Measurements from ENCODE around the gene ARPP21. TPM values are rescaled to one million over a fixed set of nuclear protein-coding genes. Genes with fewer than 3 reads are reported as not detected.

The ARPP21 gene
- total and polyA plus RNA-seq, 2 donors (not counting 3 experiments of a cell fraction or from before 2014, with no cell fraction given): not detected

GRCh38 chr3:35690271-35690670, 50.9 kb downstream of the ARPP21 start:
- CTCF ChIA-PET: no interaction called here
- FAIRE-seq: no peak
- dilution Hi-C loops (cut with MboI; ENCODE audit: extremely low pct_ligation_motif_present, low sequenced_read_pairs): no loop called here

More at GRCh38 chr3:35690271-35690670, 50.9 kb downstream of the ARPP21 start:
- Histone ChIP-seq H3K4me3 (replicated peaks in 1 of 3; ENCODE audit: insufficient read depth in 1 of 3, low read depth in 1 of 3, low read length in 3 of 3) (no peak overlapping the region), H3K27me3 (ENCODE audit: control insufficient read depth in 2 of 2, insufficient read depth in 2 of 2, low read length in 2 of 2) (peaks cover 0 to 4% of the 10 kb centered on the region in 2 experiments), H2AFZ (ENCODE audit: low read depth, low read length) (no peak overlapping the region), H3K9ac (replicated peaks; ENCODE audit: extremely low read depth, insufficient read depth, low read length) (no peak overlapping the region), H3K4me1 (ENCODE audit: control insufficient read depth, extremely low read depth, insufficient read depth, low read length) (no peaks in the 10 kb centered on the region), H3K9me1 (replicated peaks; ENCODE audit: control insufficient read depth, extremely low read depth, insufficient read depth, low read length) (no peaks in the 10 kb centered on the region), H3K79me2 (ENCODE audit: control insufficient read depth, insufficient read depth, low read length) (no peaks in the 10 kb centered on the region), H3K4me2 (ENCODE audit: insufficient read depth, low read length) (no peak overlapping the region), H3K9me3 (replicated peaks; ENCODE audit: control insufficient read depth, insufficient read depth, low read length) (no peaks in the 10 kb centered on the region), H3K36me3 (ENCODE audit: control insufficient read depth in 2 of 2, extremely low read depth in 1 of 2, insufficient read depth in 2 of 2, low read length in 2 of 2) (no peaks in the 10 kb centered on the region), H4K20me1 (replicated peaks; ENCODE audit: control insufficient read depth, extremely low read depth, insufficient read depth, low read length) (no peaks in the 10 kb centered on the region), H3K27ac (ENCODE audit: insufficient read depth, low read depth, low read length) (no peak overlapping the region)
- BruUV-seq (replicated peaks): no TSS peak
- TF ChIP-seq MAX (IDR thresholded peaks at IDR 0.05; ENCODE audit: insufficient read depth, insufficient read length) (no peak), FOS (IDR thresholded peaks at IDR 0.05; ENCODE audit: borderline replicate concordance, insufficient read depth, low read length) (no peak), CTCF (IDR thresholded peaks at IDR 0.05; ENCODE audit: extremely low read depth in 1 of 2, insufficient read depth in 1 of 2, low read depth in 1 of 2, low read length in 2 of 2) (no peak), MYC (IDR thresholded peaks at IDR 0.05; ENCODE audit: low read depth, low read length) (no peak), POLR2A (IDR thresholded peaks at IDR 0.05; ENCODE audit: low read depth, low read length) (no peak), EZH2 (IDR thresholded peaks at IDR 0.05; ENCODE audit: borderline replicate concordance, low read depth, low read length, severe bottlenecking) (no peak), POLR2AphosphoS5 (IDR thresholded peaks at IDR 0.05; ENCODE audit: insufficient read depth, low read depth, low read length) (no peak), GATA2 (IDR thresholded peaks at IDR 0.05; ENCODE audit: insufficient read depth, insufficient read length, low read depth, low read length) (no peak), JUN (IDR thresholded peaks at IDR 0.05; ENCODE audit: borderline replicate concordance, insufficient read depth, insufficient read length, low read depth) (no peak)
- intact Hi-C loops (cut with micrococcal nuclease): no loop called here
- POLR2A ChIA-PET: no interaction called here
- DNase-seq (ENCODE audit: low read depth, low spot score): no peak

Data from endothelial cell of umbilical vein (primary cell).